ENCODE measurements around the gene MXI1.

MXI1 gene

GRCh38 chr10:110278562-110279406, 71.4 kb downstream of the MXI1 start:
- DNase-seq = no peak

- peak in 1 of 2 experiments; percentile 40 for DNase-seq
Observed at GRCh38 chr10:110279407-110279986, 72.1 kb downstream of the MXI1 start.

GRCh38 chr10:110284262-110284661, 76.9 kb downstream of the MXI1 start:
- DNase-seq = no peak

GRCh38 chr10:110285501-110285900, 78.1 kb downstream of the MXI1 start:
- no peak for DNase-seq

- DNase-seq = no peak
Observed at GRCh38 chr10:110286841-110287240, 79.4 kb downstream of the MXI1 start.

GRCh38 chr10:110296966-110297365, 89.6 kb downstream of the MXI1 start:
- DNase-seq = no peak

- no peak for DNase-seq
Observed at GRCh38 chr10:110300486-110300986, 93.1 kb downstream of the MXI1 start.

GRCh38 chr10:110303681-110304080, 96.3 kb downstream of the MXI1 start:
- DNase-seq = no peak

- no peak for DNase-seq
Observed at GRCh38 chr10:110304394-110304779, 97.0 kb downstream of the MXI1 start.

- DNase-seq = peak; percentile 98 to 99
Observed at GRCh38 chr10:110304780-110305421, 97.5 kb downstream of the MXI1 start, which contains the start of gene SMNDC1. Gene SMNDC1, minus strand, starts transcription at chr10:110304920. Its CDS starts 1,333 bp downstream, at chr10:110303587.

GRCh38 chr10:110305767-110306451, 98.5 kb downstream of the MXI1 start:
- DNase-seq = peak in 1 of 2 experiments; percentile 47

GRCh38 chr10:110306452-110306768, 99.0 kb downstream of the MXI1 start:
- DNase-seq = no peak

GRCh38 chr10:110307805-110308204, 100.4 kb downstream of the MXI1 start:
- no peak for DNase-seq

- no peak for DNase-seq
Observed at GRCh38 chr10:110310741-110311140, 103.3 kb downstream of the MXI1 start.

GRCh38 chr10:110311357-110311949, 104.0 kb downstream of the MXI1 start:
- peak; percentile 49 to 66 for DNase-seq

- DNase-seq = no peak
Observed at GRCh38 chr10:110312206-110312605, 104.8 kb downstream of the MXI1 start.

- DNase-seq = no peak
Observed at GRCh38 chr10:110313674-110314073, 106.3 kb downstream of the MXI1 start.

GRCh38 chr10:110317866-110318850, 110.8 kb downstream of the MXI1 start:
- no peak for DNase-seq

- no peak for DNase-seq
Observed at GRCh38 chr10:110321869-110322620, 114.6 kb downstream of the MXI1 start.

- DNase-seq = no peak
Observed at GRCh38 chr10:110323503-110323902, 116.1 kb downstream of the MXI1 start.

Data from activated T-cell treated with anti-CD3 and anti-CD28 coated beads, Interleukin-2, amount 50 U/mL, for 48 hours (primary cell).